Activated CD4-positive, alpha-beta memory T cell treated with anti-CD3 and anti-CD28 coated beads for 36 hours (primary cell): ENCODE results near the gene MED9. TPM values are rescaled to one million over a fixed set of nuclear protein-coding genes. Genes with fewer than 3 reads are reported as not detected.

Source experiments
- CTCF ChIA-PET: fragments of 350-600 bp; sonication (Branson Sonifier 250); formaldehyde crosslinking; loops from one replicate; lab custom pipeline; 2021; ENCODE audit warnings: antibody characterized with exemption, inconsistent platforms; lab: Charles Lee
- POLR2A ChIA-PET: fragments of 350-600 bp; sonication (Branson Sonifier 250); formaldehyde crosslinking; loops from one replicate; lab custom pipeline; 2021; ENCODE audit warnings: antibody characterized with exemption; lab: Charles Lee
- DNase-seq: peaks from one replicate; pipeline ENCODE4 v3.0.0-alpha.2; 2020
- H3K27ac Mint-ChIP-seq: one replicate; pipeline ENCODE4 v1.8.0; 2021; ENCODE audit warnings: mixed read lengths
- H3K27me3 Mint-ChIP-seq: one replicate; pipeline ENCODE4 v1.8.0; 2021; ENCODE audit warnings: mixed read lengths
- H3K36me3 Mint-ChIP-seq: one replicate; pipeline ENCODE4 v1.8.0; 2021; ENCODE audit warnings: mixed read lengths
- H3K4me1 Mint-ChIP-seq: one replicate; pipeline ENCODE4 v1.8.0; 2021; ENCODE audit warnings: low read depth, mixed read lengths
- H3K4me3 Mint-ChIP-seq: one replicate; pipeline ENCODE4 v1.8.0; 2021; ENCODE audit warnings: mild to moderate bottlenecking, mixed read lengths
- H3K9me3 Mint-ChIP-seq: one replicate; pipeline ENCODE4 v1.8.0; 2021; ENCODE audit warnings: mixed read lengths
- intact Hi-C: fragments of 100-400 bp; cut with micrococcal nuclease; formaldehyde crosslinking; loops from one replicate; pipeline ENCODE4 v1.15.1; 2023
- total RNA-seq, 2 experiments: library from RNA; stranded (reverse); gene quantifications; one replicate each; pipeline ENCODE4 v1.2.3, GENCODE V29; 2021

Gene MED9
- total RNA-seq, 2 experiments from 2014 or later: 12.1 to 12.2 TPM

DNA sequence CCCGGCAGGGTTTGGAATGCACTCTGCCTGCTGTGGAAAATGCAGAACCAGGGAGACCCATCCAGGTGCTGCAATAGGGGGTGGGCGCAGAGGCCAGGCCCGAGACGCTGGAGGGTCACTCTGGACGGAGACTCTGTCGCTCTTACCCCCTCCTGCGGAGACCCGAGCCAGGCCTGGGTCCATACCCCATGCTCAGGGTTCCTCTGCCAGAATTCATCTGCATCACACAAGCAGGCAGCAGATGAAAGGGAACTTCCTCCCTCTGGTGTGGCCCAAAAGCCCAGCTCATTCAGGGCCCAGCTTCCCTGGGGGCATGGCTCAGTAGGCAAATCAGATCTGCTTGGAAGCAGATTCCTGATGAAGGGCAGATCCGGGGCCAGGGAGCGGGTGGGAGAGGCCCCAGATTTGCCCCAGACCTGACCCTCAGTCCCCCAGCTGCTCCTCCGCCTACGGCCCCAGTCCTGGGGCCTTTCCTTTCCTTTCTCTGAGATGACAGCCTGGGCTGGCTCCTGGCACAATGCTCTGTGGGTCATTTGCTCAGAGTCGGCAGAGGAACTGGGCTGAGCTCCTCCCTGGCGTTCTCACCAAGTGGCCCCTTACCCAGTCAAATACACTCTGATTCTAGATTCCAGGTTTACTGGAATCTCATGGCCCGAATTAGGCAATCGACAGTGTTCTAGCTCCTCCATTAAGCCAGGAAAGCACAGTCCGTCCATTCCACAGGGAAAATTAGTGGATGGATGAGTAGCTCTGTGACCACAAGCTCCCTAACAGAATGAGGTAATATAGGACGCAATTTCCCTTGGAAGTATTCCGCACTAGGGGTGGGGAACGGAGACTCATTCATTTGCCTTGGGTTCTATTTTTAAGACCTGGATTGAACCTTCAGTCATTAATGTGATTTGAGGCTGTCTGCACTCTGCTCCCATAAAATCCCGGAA, 38.5 kb downstream of the MED9 start:
- intact Hi-C loops: no loop called here
- no peak for DNase-seq
- ChIA-PET CTCF (no interaction called here), POLR2A (no interaction called here)
- no peaks in the 10 kb centered on the region for H3K36me3 Mint-ChIP-seq
- no peaks in the 10 kb centered on the region for H3K4me1 Mint-ChIP-seq
- H3K27ac Mint-ChIP-seq: no peak overlapping the region
- no peaks in the 10 kb centered on the region for H3K27me3 Mint-ChIP-seq
- H3K4me3 Mint-ChIP-seq: no peak overlapping the region
- no peaks in the 10 kb centered on the region for H3K9me3 Mint-ChIP-seq

DNA sequence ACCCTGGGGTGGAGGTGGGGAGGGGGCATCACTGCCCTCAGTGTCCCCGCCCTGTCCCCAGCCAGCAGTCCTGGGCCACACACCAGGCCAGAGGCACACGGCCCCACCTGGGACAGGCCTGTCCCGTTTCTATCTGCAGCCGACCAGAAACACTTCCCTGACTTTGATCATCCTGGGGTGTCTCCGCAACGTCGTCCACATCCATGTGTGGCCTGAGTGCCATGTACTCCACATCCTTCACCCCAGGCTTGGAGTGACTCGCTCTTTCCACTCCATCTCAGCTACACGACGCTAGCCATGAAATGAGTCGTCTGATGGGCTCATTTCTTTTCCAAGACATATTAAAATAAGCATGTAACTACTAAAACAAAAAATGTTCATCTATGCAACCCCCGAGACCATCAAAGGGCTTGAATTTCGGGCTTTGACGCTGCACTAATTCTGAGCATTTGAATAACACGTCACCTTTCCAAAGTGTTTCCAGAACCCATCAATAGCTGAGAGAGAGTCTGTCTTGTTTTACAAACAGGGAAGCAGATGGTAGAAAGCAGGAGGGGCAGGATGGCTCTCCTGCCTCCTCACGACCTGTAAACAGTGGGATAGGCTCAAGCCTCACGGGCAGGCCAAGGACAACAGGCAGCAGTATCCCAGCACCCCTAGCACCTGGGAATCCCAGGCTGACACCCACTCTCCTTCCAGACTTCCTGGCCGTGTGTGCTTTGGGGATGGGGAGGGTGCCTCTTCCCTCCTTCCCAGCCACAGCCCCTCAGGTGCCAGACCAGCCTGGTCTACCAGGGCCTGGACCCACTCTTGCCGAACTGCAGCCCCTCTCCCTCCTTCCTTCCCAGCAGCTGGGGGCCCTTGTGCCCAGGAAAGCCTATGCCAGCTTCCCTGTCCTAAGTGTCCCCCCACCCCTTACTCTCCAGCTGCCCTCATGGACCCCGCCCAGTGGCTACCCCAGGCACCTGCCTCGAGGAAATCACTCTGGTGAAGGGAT, 39.4 kb downstream of the MED9 start:
- no peak overlapping the region for H3K27ac Mint-ChIP-seq
- no peaks in the 10 kb centered on the region for H3K4me1 Mint-ChIP-seq
- H3K4me3 Mint-ChIP-seq: no peak overlapping the region
- H3K36me3 Mint-ChIP-seq: no peaks in the 10 kb centered on the region
- peak; percentile 24 for DNase-seq
- POLR2A ChIA-PET: no interaction called here
- no peaks in the 10 kb centered on the region for H3K27me3 Mint-ChIP-seq
- CTCF ChIA-PET: no interaction called here
- no peaks in the 10 kb centered on the region for H3K9me3 Mint-ChIP-seq
- intact Hi-C loops: no loop called here

DNA sequence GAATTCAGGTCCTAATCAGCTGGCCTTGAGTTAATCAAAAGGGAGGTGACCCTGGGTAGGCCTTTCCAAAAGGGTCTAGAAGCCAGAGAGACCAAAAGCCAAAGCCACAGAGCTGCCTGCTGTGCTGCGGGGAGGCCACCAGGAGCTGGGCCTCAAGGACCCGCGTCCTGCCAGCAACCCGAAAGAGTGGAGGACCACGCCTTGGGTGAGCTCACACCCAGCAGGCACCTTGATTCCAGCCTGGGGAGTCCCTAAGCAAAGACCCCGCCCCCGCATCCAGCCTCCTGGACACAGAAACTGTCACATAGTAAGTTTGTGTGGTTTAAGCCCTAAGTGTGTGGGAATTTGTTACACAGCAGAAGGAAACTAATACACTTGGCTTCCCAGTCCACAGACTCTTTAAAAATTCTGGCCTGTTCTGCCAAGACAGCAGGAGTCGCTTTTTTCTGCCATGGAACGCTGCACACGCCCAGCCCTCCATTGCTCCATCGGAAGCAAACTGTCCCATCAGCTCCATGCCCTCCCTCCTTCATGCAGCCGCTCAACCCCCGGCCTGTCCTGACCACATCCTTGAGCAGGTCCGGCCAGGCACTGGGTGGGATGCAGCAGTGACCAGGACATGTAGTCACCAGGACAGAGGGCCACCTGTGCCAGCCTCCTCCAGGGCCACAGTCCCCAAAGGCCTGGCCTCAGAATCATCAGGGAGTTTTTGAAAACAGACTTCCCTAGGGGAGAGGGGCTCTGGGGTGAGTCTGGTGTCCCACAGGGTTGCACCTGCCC, 40.3 kb downstream of the MED9 start:
- H3K27ac Mint-ChIP-seq: no peak overlapping the region
- CTCF ChIA-PET: no interaction called here

DNA sequence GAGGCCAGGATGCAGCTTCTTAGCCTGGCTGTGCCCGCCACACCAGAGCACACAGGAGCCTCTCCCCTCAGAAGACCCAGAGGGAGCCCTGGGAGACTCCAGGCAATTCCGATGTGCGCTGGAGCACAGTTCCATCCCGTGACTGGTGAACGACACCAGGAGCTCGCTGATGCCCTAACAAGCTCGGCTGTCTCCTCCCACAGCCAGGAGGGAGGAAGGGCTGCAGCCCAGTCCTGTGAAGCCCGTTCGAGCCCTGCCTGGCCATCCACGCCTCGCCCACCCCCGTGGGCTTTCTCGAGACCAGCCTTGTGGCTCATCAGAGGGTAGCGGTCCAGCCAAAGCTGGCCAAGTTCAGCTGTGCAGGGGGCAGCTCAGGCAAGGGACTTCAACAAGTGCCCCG, 41.2 kb downstream of the MED9 start:
- H3K4me3 Mint-ChIP-seq: no peak overlapping the region
- intact Hi-C loops: no loop called here
- H3K27me3 Mint-ChIP-seq: no peaks in the 10 kb centered on the region
- H3K4me1 Mint-ChIP-seq: no peaks in the 10 kb centered on the region
- no peaks in the 10 kb centered on the region for H3K36me3 Mint-ChIP-seq
- DNase-seq: no peak
- POLR2A ChIA-PET: no interaction called here
- CTCF ChIA-PET: no interaction called here
- H3K9me3 Mint-ChIP-seq: no peaks in the 10 kb centered on the region
- H3K27ac Mint-ChIP-seq: no peak overlapping the region

More for the DNA sequence above, 40.3 kb downstream of the MED9 start:
- Mint-ChIP-seq H3K9me3 (no peaks in the 10 kb centered on the region), H3K4me1 (no peaks in the 10 kb centered on the region), H3K27me3 (no peaks in the 10 kb centered on the region), H3K36me3 (no peaks in the 10 kb centered on the region), H3K4me3 (no peak overlapping the region)
- POLR2A ChIA-PET: interaction anchor here (0.7 kb wide), 1 partner anchor 12 kb away, joined by 3 read pairs; no protein-coding TSS in a partner anchor
- DNase-seq: no peak
- intact Hi-C loops: no loop called here

DNA sequence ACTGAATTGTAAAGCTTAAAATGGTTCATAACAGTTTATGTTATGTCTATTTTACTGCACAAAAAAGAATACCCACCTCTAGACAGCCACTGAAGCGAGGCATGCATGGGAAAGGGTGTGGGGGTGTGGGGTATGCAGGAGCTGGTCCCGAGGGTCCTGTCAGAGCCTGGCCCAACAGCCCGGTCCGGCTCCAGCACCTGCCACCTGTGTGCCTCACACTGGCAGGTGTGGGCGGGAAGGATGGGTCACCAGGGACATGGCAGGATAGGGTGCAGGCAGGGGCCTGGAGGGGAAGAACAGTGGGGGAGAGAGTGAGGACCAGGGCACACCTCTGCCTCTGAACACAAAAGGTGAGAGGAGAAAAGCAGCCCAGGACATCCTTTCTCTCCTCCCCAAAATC, 42.2 kb downstream of the MED9 start:
- intact Hi-C loops: no loop called here
- Mint-ChIP-seq H3K27me3 (no peaks in the 10 kb centered on the region), H3K4me3 (no peak overlapping the region), H3K36me3 (no peaks in the 10 kb centered on the region), H3K9me3 (no peaks in the 10 kb centered on the region), H3K27ac (no peak overlapping the region), H3K4me1 (no peaks in the 10 kb centered on the region)
- CTCF ChIA-PET: interaction anchor here (0.9 kb wide), 1 partner anchor 122 kb away, joined by 3 read pairs; no protein-coding TSS in a partner anchor
- DNase-seq: no peak
- POLR2A ChIA-PET: no interaction called here

DNA sequence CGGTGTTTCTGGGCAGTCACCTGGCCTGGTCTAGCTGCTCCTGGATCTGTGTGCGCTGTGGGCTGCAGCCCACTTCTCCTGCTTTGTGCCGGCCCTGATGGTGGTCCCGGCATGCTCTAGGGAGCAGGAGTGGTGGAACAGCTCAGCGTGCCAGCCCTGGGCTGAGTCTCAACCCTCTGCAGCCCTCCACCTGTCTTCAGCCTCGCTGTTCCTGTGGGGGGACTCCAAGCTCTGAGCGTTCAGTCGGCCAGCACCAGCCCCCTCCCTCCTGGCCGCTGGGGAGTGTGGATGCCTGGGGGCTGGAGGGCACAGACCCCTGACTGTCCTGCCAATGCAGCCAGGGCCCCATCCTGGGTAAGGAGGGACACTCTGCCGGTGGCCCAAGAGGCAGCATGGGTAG, 43.1 kb downstream of the MED9 start:
- Mint-ChIP-seq H3K27me3 (no peaks in the 10 kb centered on the region), H3K4me1 (no peaks in the 10 kb centered on the region), H3K4me3 (no peak overlapping the region), H3K36me3 (no peaks in the 10 kb centered on the region), H3K27ac (no peak overlapping the region), H3K9me3 (no peaks in the 10 kb centered on the region)
- intact Hi-C loops: no loop called here
- CTCF ChIA-PET: no interaction called here
- POLR2A ChIA-PET: no interaction called here
- no peak for DNase-seq

DNA sequence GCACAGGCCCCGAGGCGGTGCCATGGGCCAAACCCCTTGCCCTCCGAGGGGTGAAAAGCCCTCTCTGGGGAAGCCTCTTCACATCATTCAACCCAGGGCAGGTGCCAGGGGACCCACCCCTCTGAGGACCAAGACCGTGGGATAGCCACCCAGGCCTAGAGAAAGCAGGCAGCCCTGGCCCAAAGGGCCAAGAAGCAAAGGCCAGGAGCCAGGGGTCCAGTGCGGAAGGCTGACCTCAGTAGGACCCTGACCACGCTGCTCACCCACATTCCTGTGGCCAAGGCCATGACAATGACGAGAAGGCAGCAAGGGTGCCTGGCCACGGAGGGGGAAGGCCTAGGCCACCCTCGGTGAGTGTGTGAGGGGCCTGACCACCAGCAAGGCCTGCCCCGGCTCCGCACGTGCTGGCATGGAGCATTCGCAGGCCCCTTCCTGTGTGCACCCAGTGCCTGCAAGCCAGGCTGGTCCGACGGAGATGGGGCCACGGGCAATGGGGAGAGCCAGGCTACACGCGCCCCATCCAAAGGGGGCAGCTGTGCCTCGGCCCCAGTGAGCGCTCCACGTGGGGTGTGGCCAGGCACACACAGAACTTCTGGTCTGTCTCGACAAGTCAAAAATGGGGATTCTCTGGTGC, 43.9 kb downstream of the MED9 start:
- Mint-ChIP-seq H3K36me3 (no peaks in the 10 kb centered on the region), H3K4me1 (no peaks in the 10 kb centered on the region), H3K4me3 (no peak overlapping the region), H3K9me3 (no peaks in the 10 kb centered on the region), H3K27me3 (no peaks in the 10 kb centered on the region), H3K27ac (no peak overlapping the region)
- intact Hi-C loops: no loop called here
- ChIA-PET POLR2A (no interaction called here), CTCF (no interaction called here)
- no peak for DNase-seq

DNA sequence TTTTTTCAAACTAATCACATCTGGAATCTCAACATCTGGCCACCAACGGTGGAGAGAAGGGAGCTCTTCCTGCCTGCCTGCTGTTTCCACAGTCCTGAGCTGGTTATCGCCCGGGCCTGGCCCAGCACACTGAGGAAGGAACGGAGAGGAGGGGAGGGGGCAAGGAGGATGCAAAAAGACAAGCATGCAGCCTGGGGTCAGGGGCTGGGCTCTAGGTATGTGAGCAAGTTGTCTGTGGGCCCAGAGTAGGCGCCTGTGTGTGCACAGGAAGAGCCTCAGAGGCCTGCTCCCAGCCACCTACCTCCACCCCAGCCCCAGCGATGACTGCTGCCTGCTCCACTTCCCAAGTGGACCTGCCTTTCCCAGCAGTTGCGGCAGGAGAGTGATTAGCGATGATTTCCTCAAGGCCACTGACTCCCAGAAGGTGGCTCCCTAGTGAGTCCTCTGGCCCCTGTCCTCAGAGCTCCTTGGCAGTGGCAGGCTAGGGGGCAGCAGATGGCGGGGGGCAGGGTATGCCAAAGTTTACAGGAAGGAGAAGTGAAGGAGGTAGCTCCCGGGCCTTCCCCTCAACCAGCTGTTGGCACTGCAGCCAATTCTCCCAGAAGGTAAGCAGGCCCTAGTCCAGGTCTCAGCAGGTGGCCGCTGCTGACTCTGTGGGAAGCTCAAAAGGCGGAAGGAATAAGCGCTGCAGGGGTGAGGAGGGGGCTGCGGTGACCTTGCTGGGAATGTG, 46.4 kb downstream of the MED9 start:
- intact Hi-C loops: no loop called here
- no peaks in the 10 kb centered on the region for H3K27me3 Mint-ChIP-seq
- no peak overlapping the region for H3K4me3 Mint-ChIP-seq
- no peak for DNase-seq
- POLR2A ChIA-PET: no interaction called here
- H3K9me3 Mint-ChIP-seq: no peaks in the 10 kb centered on the region
- no peaks in the 10 kb centered on the region for H3K4me1 Mint-ChIP-seq
- no peaks in the 10 kb centered on the region for H3K36me3 Mint-ChIP-seq
- no peak overlapping the region for H3K27ac Mint-ChIP-seq
- CTCF ChIA-PET: no interaction called here

DNA sequence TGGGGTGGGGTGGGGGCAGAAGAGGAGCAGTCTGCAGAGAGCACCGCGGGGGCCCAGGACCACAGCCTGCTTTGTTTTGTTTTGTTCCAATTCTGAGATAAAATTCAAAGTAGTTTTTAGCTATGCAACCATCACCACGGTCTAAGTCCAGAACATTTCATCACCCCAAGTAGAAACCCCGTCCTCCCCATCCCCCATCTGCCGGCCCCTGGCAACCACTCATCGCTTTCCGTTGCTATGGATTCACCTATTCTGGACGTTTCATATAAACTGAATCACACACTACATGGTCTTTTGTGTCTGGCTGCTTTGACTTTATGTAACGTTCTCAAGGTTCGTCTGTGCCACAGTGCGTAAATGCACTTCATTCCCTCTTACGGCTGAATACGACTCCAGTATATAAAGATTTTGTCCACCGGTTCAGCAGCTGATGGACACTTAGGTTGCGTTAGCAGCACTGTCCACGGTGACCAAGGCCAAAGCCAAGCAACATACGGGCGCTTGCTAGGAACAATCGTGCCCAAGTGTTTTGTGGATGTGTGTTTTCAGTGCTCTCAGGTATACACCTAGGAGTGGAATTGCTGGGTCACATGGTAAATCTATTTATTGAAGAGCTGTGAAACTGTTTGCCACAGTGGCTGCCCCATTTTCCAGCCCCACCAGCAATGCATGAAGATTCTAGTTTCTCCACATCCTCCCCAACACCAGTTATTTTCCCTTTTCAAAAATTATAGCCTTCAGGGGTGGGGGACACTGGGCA, 47.1 kb downstream of the MED9 start:
- Mint-ChIP-seq H3K4me1 (no peaks in the 10 kb centered on the region), H3K4me3 (no peak overlapping the region), H3K27me3 (no peaks in the 10 kb centered on the region), H3K27ac (no peak overlapping the region), H3K9me3 (no peaks in the 10 kb centered on the region), H3K36me3 (no peaks in the 10 kb centered on the region)
- POLR2A ChIA-PET: no interaction called here
- CTCF ChIA-PET: no interaction called here
- intact Hi-C loops: no loop called here
- no peak for DNase-seq

DNA sequence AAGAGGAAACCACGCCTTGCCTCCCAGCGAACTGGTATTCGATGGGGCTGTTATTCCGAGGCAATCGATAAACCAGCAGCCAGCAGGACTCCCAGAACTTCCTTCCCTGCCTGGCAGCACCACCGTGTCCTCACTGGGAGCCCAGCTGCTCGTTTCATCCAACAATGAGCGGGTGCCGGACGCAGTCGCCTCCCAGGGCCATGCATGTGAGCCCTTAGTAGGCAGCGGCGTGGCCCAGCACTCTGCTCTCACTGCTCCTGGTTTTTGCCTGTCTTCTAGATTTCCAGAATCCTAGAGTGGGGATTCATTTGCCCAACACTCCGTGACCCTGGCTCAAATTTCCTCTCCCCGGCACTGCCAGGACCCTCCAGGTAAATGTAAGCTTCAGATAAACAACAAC, 48.5 kb downstream of the MED9 start:
- Mint-ChIP-seq H3K36me3 (no peaks in the 10 kb centered on the region), H3K4me3 (no peak overlapping the region), H3K9me3 (no peaks in the 10 kb centered on the region), H3K27ac (no peak overlapping the region), H3K27me3 (no peaks in the 10 kb centered on the region), H3K4me1 (no peaks in the 10 kb centered on the region)
- DNase-seq: no peak
- CTCF ChIA-PET: interaction anchor here (0.6 to 1.4 kb wide), 2 partner anchors 133 to 170 kb away, joined by 3 read pairs; no protein-coding TSS in a partner anchor
- intact Hi-C loops: no loop called here
- POLR2A ChIA-PET: no interaction called here
